GM19455 (cell line): ENCODE measurements around the gene ASB4.
"Not testable (repeated sequence)": the region's sequence is repeated elsewhere in the genome, so short reads cannot be mapped to it uniquely, and the experiment has no call there.

Experiments
- ATAC-seq: cut with Tn5 transposase; IDR thresholded peaks from one replicate; pipeline ENCODE4 v1.9.1; 2021; ENCODE audit not compliant: unreplicated experiment

Gene ASB4, protein sequence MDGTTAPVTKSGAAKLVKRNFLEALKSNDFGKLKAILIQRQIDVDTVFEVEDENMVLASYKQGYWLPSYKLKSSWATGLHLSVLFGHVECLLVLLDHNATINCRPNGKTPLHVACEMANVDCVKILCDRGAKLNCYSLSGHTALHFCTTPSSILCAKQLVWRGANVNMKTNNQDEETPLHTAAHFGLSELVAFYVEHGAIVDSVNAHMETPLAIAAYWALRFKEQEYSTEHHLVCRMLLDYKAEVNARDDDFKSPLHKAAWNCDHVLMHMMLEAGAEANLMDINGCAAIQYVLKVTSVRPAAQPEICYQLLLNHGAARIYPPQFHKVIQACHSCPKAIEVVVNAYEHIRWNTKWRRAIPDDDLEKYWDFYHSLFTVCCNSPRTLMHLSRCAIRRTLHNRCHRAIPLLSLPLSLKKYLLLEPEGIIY

GRCh38 chr7:95485391-95486123 is at the start of gene ASB4:
Gene ASB4, plus strand, starts transcription at chr7:95485943. Its CDS starts 29 bp downstream, at chr7:95485972.
- no peak for ATAC-seq

GRCh38 chr7:95436407-95436806 is 49.3 kb upstream of the ASB4 start:
- ATAC-seq = no peak

GRCh38 chr7:95440394-95441038 is 45.2 kb upstream of the ASB4 start:
- no peak for ATAC-seq

- ATAC-seq = no peak
Observed at GRCh38 chr7:95441042-95441823, 44.5 kb upstream of the ASB4 start.

GRCh38 chr7:95444796-95445195 is 40.9 kb upstream of the ASB4 start:
- ATAC-seq = no peak

- no peak for ATAC-seq
Observed at GRCh38 chr7:95446618-95447017, 39.1 kb upstream of the ASB4 start.

DNA sequence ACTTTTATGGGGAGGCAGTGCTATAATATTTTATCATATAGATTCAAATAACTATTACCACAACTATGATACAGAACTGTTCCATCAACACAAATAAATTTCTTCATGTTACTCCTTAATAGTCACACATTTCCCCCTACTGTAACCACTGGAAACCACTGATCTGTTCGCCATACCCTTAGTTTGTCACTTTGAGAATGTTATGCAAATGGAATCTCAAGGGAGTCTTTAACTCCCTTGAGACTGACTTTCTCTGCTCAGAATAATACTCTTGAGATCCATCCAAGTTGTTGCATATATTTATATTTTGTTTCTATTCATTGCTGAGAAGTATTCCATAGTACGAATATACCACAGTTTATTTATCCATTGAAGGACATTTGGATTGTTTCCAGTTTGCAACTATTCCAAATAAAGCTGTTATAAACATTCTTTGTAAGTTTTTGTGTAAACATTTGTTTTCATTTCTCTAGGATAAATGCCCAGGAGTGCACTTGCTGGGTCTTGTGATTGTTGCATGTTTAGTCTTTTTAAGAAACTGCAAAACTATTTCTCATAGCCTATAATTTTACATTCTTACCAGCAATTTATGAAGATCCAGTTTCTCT is 31.2 kb upstream of the ASB4 start:
- ATAC-seq = no peak

GRCh38 chr7:95457947-95458346 is 27.8 kb upstream of the ASB4 start:
- ATAC-seq = no peak

- ATAC-seq = not testable (repeated sequence)
Observed at GRCh38 chr7:95460653-95461052, 25.1 kb upstream of the ASB4 start.

DNA sequence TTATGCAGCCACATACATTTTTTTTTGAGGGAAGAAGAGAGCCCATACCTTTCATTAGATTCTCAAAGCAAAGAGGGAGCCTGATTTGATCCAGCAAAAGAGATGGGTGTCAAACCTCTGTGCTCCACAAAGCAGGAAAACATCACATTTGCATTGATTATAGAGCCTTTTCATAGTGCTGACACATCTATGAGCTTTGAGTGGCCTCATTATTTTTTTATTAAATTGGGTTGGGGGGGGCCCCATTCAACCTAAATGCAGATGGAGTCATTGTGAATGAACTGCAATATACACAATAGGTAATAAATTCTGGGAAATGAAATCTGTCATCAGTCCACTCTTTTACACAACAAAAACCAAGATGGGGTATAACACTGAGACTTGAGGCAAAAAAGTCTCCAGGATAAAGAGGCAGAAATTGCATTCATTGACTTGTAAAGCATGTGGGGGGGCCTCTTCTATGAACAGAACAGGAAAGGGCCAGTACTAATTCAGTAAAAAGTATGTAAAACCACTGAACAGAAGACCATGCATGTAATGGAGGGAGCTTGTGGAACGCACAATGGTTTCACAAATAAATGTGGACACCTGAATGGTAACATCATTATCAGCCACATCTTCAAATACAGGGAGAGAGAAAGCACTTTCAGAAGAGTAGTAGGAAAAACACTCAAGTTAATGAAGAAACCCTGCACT is 17.7 kb upstream of the ASB4 start:
- ATAC-seq = no peak

- no peak for ATAC-seq
Observed at GRCh38 chr7:95469187-95469586, 16.6 kb upstream of the ASB4 start.

DNA sequence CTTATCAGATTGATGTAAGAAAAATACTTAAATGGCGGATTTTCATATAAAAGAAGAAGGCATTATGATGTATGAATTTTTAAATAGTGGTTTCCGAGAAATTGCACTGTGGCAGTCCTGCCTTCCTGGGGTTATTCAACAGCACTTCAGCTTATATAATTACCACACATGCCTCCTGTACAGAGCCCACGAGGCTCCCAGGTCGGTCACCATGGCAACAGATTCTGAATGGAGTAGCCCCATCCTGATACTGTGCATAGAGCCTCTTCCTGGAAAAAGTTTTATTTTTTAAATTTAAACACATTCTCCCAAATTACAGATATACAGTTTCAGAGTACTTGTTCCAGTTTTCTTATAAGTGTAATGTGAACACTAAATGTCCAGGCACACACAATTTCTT is 15.9 kb upstream of the ASB4 start:
- ATAC-seq = no peak

- ATAC-seq = peak; percentile 98
Observed at GRCh38 chr7:95470452-95470851, 15.3 kb upstream of the ASB4 start.

GRCh38 chr7:95471071-95471470 is 14.7 kb upstream of the ASB4 start:
- ATAC-seq = no peak

GRCh38 chr7:95472581-95473161 is 13.1 kb upstream of the ASB4 start:
- ATAC-seq = no peak

- ATAC-seq = no peak
Observed at GRCh38 chr7:95473276-95473985, 12.3 kb upstream of the ASB4 start.

DNA sequence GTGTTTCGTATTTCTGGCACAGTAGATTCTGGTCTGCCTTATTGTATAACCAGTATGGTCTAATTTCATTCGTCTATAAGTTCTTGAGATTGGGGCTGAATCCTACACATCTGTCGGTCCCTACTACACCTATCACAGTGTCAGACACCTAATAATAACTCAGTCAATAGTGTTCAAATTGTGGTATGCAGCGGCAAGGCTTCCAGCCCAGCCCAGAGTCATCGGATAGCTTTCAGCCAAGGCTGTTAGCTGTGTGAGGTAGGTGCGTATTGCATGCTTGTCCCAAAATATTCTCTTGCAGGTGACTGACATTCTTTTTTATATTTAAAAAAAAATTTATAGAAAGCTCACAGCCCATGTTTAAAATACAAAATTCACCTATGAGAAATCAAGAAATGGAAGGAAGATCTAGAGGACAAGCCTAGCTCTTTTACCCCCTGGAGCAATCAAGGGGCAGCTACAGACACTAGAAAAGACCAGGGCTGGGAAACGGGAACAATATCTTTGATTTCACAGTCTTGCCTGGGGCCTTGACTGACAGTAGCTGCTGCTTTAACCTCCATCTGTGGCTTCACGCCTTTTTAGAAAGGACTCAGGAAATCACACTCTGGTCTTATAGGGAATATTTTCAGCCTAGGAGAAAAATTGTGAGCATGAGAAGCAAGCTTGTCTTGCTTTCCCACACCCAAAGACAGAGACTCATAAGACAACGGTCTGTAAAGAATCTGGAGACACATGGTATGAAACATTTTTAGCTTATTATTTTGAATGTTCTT is 9.5 kb upstream of the ASB4 start:
- ATAC-seq = no peak

DNA sequence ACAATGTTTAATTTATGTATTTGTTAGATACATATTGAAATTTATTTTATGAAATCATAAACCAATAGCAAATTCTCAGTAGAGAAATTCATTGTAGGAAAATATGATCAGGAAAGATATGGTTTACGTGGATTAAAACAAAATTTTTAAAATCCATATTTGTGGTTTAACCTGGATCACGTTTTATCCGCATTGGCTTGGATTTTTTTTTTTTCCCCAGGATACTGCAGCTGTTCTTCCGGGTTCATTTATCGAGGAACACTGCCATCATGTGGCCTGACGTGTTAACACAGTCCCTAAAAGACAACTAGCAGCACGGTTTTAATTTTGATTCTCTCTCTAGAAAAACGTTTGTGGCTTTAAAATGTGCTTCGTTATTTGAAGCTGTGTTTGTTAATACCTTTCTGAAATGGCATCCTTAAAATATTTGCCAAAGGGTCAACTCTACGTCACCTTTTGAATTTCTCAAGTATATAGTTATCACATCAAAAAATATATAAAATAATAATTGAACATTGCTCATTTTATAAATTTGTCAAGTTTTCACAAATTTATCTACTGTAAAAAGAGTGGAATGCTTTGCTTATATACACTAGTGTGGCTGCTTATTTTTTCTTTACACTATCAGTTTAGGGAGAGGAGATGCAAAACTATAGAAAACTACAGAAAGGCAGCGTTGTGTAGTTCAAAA is 8.7 kb upstream of the ASB4 start:
- peak; percentile 70 for ATAC-seq
